Ishikawa (cell line): Measurements from ENCODE around the gene SUPT5H.

Experiments
- CEBPB ChIP-seq: IDR thresholded peaks from 2 replicates; pipeline ENCODE4 v1.6.1; 2012
- CREB1 ChIP-seq: IDR thresholded peaks from 2 replicates; pipeline ENCODE4 v1.6.1; 2012; ENCODE audit warnings: low read depth
- EGR1 ChIP-seq: IDR thresholded peaks from 2 replicates; pipeline ENCODE4 v1.6.1; 2012
- EP300 ChIP-seq: IDR thresholded peaks from 2 replicates; pipeline ENCODE4 v1.6.1; 2012; ENCODE audit warnings: borderline replicate concordance
- FOXM1 ChIP-seq: IDR thresholded peaks from 2 replicates; pipeline ENCODE4 v1.6.1; 2012; ENCODE audit warnings: low read depth, borderline replicate concordance
- NFIC ChIP-seq: IDR thresholded peaks from 2 replicates; pipeline ENCODE4 v1.6.1; 2012
- RAD21 ChIP-seq: IDR thresholded peaks from 2 replicates; pipeline ENCODE4 v1.6.1; 2012; ENCODE audit warnings: low read depth
- TAF1 ChIP-seq: IDR thresholded peaks from 2 replicates; pipeline ENCODE4 v1.6.1; 2012; ENCODE audit warnings: low read depth, mild to moderate bottlenecking
- TCF12 ChIP-seq: IDR thresholded peaks from 2 replicates; pipeline ENCODE4 v1.6.1; 2012; ENCODE audit warnings: low read depth
- TEAD4 ChIP-seq: IDR thresholded peaks from 2 replicates; pipeline ENCODE4 v1.6.1; 2012
- YY1 ChIP-seq: IDR thresholded peaks from 2 replicates; pipeline ENCODE4 v1.6.1; 2012; ENCODE audit warnings: low read depth
- ZBTB7A ChIP-seq: IDR thresholded peaks from 2 replicates; pipeline ENCODE4 v1.6.1; 2012; ENCODE audit warnings: low read depth
- TF ChIP-seq, protein P1 (sequence below): IDR thresholded peaks from 2 replicates; pipeline ENCODE4 v1.6.1; 2012
- TF ChIP-seq, protein P2 (sequence below): IDR thresholded peaks from 2 replicates; pipeline ENCODE4 v1.6.1; 2012
- TF ChIP-seq, protein P3 (sequence below): IDR thresholded peaks from 2 replicates; pipeline ENCODE4 v1.6.1; 2012; ENCODE audit warnings: low read depth, mild to moderate bottlenecking

Gene SUPT5H

DNA sequence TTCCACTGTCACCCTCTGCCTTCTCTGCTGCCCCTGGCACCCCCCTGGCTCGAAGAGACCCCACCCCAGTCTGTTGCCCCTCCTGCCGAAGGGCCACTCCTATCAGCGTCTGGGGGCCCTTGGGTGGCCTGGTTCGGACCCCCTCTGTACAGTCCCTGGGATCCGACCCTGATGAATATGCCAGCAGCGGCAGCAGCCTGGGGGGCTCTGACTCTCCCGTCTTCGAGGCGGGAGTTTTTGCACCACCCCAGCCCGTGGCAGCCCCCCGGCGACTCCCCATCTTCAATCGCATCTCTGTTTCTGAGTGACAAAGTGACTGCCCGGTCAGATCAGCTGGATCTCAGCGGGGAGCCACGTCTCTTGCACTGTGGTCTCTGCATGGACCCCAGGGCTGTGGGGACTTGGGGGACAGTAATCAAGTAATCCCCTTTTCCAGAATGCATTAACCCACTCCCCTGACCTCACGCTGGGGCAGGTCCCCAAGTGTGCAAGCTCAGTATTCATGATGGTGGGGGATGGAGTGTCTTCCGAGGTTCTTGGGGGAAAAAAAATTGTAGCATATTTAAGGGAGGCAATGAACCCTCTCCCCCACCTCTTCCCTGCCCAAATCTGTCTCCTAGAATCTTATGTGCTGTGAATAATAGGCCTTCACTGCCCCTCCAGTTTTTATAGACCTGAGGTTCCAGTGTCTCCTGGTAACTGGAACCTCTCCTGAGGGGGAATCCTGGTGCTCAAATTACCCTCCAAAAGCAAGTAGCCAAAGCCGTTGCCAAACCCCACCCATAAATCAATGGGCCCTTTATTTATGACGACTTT lies 36.8 kb upstream of the SUPT5H start:
- TF ChIP-seq NFIC = no peak

DNA sequence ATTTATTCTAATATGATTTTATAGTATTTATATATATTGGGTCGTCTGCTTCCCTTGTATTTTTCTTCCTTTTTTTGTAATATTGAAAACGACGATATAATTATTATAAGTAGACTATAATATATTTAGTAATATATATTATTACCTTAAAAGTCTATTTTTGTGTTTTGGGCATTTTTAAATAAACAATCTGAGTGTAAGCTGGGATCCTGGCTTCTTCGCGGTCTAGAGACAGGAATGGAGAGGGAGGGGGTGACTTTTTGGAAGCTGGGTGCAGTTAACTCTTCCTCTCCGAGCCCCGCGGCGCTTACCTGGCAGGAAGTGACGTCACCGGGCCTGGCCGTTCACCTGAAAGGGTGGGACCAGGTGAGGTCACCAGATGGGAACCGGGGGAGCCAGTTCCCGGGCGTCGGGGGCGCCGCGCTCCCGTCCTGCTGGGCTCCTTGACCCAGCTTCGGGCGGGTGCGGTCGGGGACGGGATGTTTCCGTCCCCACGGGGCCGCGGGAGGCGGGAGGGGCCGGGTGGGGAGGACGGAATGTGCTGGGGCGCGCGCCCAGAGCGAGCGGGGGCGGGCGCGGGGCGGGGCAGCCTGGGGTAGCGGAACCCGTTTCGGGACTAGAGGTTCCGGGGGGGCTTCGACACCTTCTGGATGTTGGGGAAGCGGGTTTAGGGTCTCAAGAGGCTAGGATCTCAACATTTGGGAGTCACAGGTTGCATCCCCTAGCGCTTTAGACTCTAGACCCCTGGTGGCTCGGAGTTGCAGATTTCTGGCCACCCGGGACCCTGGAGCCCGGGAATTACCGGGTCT lies 36.0 kb upstream of the SUPT5H start:
- peak; percentile 81 for TF ChIP-seq CREB1
- peak; percentile 80 for TF ChIP-seq EGR1
- TF ChIP-seq TEAD4 = peak; percentile 42
- peak; percentile 76 for TF ChIP-seq TCF12
- TF ChIP-seq, protein P1, sequence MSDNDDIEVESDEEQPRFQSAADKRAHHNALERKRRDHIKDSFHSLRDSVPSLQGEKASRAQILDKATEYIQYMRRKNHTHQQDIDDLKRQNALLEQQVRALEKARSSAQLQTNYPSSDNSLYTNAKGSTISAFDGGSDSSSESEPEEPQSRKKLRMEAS = peak; percentile 37
- TF ChIP-seq, protein P2, sequence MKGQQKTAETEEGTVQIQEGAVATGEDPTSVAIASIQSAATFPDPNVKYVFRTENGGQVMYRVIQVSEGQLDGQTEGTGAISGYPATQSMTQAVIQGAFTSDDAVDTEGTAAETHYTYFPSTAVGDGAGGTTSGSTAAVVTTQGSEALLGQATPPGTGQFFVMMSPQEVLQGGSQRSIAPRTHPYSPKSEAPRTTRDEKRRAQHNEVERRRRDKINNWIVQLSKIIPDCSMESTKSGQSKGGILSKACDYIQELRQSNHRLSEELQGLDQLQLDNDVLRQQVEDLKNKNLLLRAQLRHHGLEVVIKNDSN = no peak
- TF ChIP-seq CEBPB = no peak
- TF ChIP-seq NFIC = peak; percentile 61
- peak; percentile 56; the same call in 1 of the 2 replicates for TF ChIP-seq EP300
- no peak for TF ChIP-seq YY1
- TF ChIP-seq FOXM1 = no peak
- TF ChIP-seq, protein P3, sequence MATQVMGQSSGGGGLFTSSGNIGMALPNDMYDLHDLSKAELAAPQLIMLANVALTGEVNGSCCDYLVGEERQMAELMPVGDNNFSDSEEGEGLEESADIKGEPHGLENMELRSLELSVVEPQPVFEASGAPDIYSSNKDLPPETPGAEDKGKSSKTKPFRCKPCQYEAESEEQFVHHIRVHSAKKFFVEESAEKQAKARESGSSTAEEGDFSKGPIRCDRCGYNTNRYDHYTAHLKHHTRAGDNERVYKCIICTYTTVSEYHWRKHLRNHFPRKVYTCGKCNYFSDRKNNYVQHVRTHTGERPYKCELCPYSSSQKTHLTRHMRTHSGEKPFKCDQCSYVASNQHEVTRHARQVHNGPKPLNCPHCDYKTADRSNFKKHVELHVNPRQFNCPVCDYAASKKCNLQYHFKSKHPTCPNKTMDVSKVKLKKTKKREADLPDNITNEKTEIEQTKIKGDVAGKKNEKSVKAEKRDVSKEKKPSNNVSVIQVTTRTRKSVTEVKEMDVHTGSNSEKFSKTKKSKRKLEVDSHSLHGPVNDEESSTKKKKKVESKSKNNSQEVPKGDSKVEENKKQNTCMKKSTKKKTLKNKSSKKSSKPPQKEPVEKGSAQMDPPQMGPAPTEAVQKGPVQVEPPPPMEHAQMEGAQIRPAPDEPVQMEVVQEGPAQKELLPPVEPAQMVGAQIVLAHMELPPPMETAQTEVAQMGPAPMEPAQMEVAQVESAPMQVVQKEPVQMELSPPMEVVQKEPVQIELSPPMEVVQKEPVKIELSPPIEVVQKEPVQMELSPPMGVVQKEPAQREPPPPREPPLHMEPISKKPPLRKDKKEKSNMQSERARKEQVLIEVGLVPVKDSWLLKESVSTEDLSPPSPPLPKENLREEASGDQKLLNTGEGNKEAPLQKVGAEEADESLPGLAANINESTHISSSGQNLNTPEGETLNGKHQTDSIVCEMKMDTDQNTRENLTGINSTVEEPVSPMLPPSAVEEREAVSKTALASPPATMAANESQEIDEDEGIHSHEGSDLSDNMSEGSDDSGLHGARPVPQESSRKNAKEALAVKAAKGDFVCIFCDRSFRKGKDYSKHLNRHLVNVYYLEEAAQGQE = no peak

DNA sequence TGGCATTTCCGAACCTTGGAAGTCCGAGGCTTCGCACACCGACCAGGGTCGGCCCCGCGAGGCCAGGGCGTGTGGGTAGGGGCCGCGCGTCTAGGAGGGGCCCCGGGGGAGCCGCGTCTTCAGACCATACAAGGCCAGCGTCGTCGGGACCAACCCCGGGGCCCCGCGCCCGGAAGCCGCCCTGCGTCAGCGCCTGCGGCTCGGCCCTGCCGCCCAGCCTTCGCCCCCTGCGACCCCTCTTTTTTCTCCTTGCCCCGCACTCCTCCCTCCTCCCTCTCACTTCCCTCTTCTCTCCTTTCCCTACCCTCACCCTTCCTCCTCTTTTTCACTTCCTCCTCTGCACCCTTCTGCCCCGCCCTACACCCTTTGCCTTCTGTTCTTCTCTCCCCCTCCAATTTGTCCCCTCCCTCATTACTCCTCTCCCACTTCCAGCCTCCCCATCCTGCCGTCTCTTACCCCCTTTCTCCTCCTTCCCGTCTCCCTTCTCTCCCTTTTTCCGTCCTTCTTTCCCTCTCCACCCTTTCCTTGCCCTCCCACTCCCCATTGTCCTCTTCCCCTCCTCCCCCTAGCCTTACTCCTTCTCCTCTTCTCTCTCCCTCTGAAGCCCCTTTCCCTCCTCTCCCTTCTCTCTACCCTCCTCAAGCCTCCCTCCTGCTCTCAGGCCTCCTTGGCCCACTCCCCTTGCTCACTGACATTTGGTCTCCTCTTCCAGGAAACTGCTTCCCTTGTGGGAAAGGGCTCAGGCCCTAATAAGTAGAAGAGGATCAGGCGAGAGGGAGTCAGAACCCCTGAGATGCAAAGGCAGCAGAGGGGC lies 35.2 kb upstream of the SUPT5H start:
- TF ChIP-seq ZBTB7A = peak; percentile 71
- TF ChIP-seq RAD21 = no peak

DNA sequence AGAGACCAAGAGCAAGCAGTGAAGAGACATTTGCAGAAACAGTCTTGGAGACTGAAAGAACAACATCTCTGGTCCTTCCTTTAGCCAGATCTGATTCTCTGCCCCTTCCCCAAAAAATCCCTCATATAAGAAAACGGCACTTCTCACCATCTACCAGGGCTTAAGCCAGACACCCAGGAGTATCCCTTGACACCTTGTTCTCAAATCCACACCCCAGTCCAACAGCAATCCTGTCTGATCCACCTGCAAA lies 34.6 kb upstream of the SUPT5H start:
- no peak for TF ChIP-seq TAF1
- TF ChIP-seq, protein P3 = no peak
- no peak for TF ChIP-seq TCF12
- TF ChIP-seq CEBPB = no peak
- TF ChIP-seq, protein P2 = no peak
- TF ChIP-seq EP300 = no peak
- TF ChIP-seq NFIC = no peak
- TF ChIP-seq FOXM1 = no peak
- no peak for TF ChIP-seq CREB1
- no peak for TF ChIP-seq EGR1
- no peak for TF ChIP-seq RAD21
- TF ChIP-seq, protein P1 = no peak
- TF ChIP-seq ZBTB7A = no peak
- TF ChIP-seq YY1 = no peak
- no peak for TF ChIP-seq TEAD4

DNA sequence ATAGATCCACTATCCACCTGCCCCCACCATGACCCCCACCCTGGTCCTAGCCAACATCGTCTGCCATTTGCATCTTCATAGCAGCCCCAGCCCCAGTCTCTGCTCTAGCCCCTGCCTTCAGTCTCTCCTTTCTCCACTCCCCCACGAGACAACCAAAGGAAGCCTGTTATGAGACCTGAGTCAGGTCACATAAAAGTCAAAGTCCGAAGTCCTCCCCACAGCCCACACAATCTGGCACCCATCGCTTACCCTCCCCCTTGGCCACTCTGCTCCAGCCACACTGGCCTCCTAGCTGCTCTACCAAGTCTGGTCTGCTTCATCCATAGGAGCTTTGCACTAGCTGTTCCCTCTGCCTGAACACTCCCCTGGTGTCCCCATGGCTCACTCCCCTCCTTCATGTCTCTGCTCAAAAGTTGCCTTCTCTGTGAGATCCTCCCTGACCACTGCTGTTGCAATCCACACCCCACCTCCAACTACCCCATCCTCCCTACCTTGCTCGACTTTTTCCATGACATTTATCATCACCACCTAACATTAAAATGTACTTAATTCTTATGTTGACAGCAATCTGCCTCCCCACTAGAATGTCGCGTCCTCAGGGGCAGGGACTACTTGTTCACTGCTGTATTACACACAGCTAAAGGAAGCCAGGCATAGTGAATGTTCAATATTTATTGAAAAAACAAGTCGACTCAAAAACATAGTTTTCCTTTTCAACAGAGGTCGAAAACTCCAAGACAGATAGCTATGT lies 34.1 kb upstream of the SUPT5H start:
- TF ChIP-seq CEBPB (0 out of 2 replicates have a peak, but pooled peaks have one; percentile 5), NFIC (no peak)

DNA sequence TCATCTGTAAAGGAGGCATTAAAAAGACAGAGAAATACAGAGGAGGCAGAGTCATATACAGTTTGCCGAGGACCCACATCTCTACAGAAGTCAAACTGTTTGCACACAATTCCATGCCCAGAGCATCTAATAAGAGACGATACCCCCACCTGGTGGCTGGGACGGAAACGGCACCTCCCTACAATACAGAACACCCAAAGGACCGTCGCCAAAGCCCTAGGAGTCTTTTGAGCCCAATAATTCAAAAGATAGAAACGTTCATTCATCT lies 33.6 kb upstream of the SUPT5H start:
- TF ChIP-seq TCF12 (no peak), RAD21 (peak; percentile 89)
- TF ChIP-seq, protein P3 = no peak
